SK-N-SH treated with all-trans-retinoic acid at 6 μM for 48 hours (cell line): Measurements from ENCODE around the gene FNIP1.

Experiments used
- ATAC-seq: fragments of 200-7000 bp; cut with Tn5 transposase; 3 replicates; pipeline ENCODE4 v1.9.1; 2020; ENCODE audit warnings: mild to moderate bottlenecking, moderate library complexity
- ARNTL ChIP-seq: fragments of 450-650 bp; formaldehyde crosslinking; IDR thresholded peaks from 2 replicates; pipeline ENCODE4 v1.5.0; 2020; ENCODE audit warnings: low read depth, mild to moderate bottlenecking, moderate library complexity, borderline replicate concordance
- CREB5 ChIP-seq: fragments of 250-450 bp; sonication (Bioruptor Pico); IDR thresholded peaks from 2 replicates; pipeline ENCODE4 v1.5.1; 2020; ENCODE audit warnings: low read depth, mild to moderate bottlenecking, moderate library complexity
- CSDC2 ChIP-seq: fragments of 250-450 bp; sonication (Bioruptor Pico); IDR thresholded peaks from 2 replicates; pipeline ENCODE4 v1.5.0; 2020; ENCODE audit warnings: mild to moderate bottlenecking, moderate library complexity
- CSRNP3 ChIP-seq: fragments of 250-450 bp; sonication (Bioruptor Pico); IDR thresholded peaks from 2 replicates; pipeline ENCODE4 v1.5.1; 2021; ENCODE audit warnings: mild to moderate bottlenecking, moderate library complexity
- ESRRG ChIP-seq: fragments of 250-450 bp; sonication (Bioruptor Pico); IDR thresholded peaks from 2 replicates; pipeline ENCODE4 v1.6.1; 2021; ENCODE audit warnings: mild to moderate bottlenecking
- ISL1 ChIP-seq: fragments of 250-450 bp; sonication (Bioruptor Pico); IDR thresholded peaks from 2 replicates; pipeline ENCODE4 v2.1.2; 2022; ENCODE audit warnings: mild to moderate bottlenecking, moderate library complexity
- OSR1 ChIP-seq: fragments of 250-450 bp; sonication (Bioruptor Pico); IDR thresholded peaks from 2 replicates; pipeline ENCODE4 v1.8.0; 2022; ENCODE audit warnings: moderate library complexity, mild to moderate bottlenecking, inconsistent platforms
- RARB ChIP-seq: fragments of 250-450 bp; sonication (Bioruptor Pico); IDR thresholded peaks from 2 replicates; pipeline ENCODE4 v1.8.0; 2021; ENCODE audit warnings: mild to moderate bottlenecking, moderate library complexity
- SNAI2 ChIP-seq: fragments of 250-450 bp; sonication (Bioruptor Pico); IDR thresholded peaks from 2 replicates; pipeline ENCODE4 v1.5.0; 2020; ENCODE audit warnings: mild to moderate bottlenecking, moderate library complexity
- TCF4 ChIP-seq: fragments of 250-450 bp; sonication (Bioruptor Pico); IDR thresholded peaks from 2 replicates; pipeline ENCODE4 v1.8.0; 2021; ENCODE audit warnings: mild to moderate bottlenecking, moderate library complexity, borderline replicate concordance
- TOX ChIP-seq: fragments of 250-450 bp; sonication (Bioruptor Pico); IDR thresholded peaks from 2 replicates; pipeline ENCODE4 v1.8.0; 2021; ENCODE audit warnings: mild to moderate bottlenecking, moderate library complexity, borderline replicate concordance
- ZC3H10 ChIP-seq: fragments of 250-450 bp; sonication (Bioruptor Pico); IDR thresholded peaks from 2 replicates; pipeline ENCODE4 v1.5.1; 2021; ENCODE audit warnings: mild to moderate bottlenecking, moderate library complexity
- ZFP3 ChIP-seq: fragments of 250-450 bp; sonication (Bioruptor Pico); IDR thresholded peaks from 2 replicates; pipeline ENCODE4 v1.5.0; 2020; ENCODE audit warnings: mild to moderate bottlenecking, moderate library complexity
- ZFP30 ChIP-seq: fragments of 450-650 bp; formaldehyde crosslinking; IDR thresholded peaks from 2 replicates; pipeline ENCODE4 v1.5.0; 2022; ENCODE audit warnings: mild to moderate bottlenecking, moderate library complexity
- ZNF70 ChIP-seq: fragments of 450-650 bp; formaldehyde crosslinking; IDR thresholded peaks from 2 replicates; pipeline ENCODE4 v1.5.0; 2020; ENCODE audit warnings: mild to moderate bottlenecking, moderate library complexity
- ZNF8 ChIP-seq: fragments of 450-650 bp; formaldehyde crosslinking; IDR thresholded peaks from 2 replicates; pipeline ENCODE4 v1.5.0; 2020; ENCODE audit warnings: mild to moderate bottlenecking, moderate library complexity
- TF ChIP-seq, protein P1 (sequence below): fragments of 250-450 bp; sonication (Bioruptor Pico); IDR thresholded peaks from 2 replicates; pipeline ENCODE4 v1.5.0; 2020; ENCODE audit warnings: mild to moderate bottlenecking, moderate library complexity
- TF ChIP-seq, protein P2 (sequence below): fragments of 250-450 bp; sonication (Bioruptor Pico); IDR thresholded peaks from 2 replicates; pipeline ENCODE4 v1.8.0; 2020; ENCODE audit warnings: mild to moderate bottlenecking, moderate library complexity, borderline replicate concordance

FNIP1 gene

GRCh38 chr5:131659290-131659689 is 137.5 kb downstream of the FNIP1 start (continued):
- TF ChIP-seq CREB5: no peak

DNA sequence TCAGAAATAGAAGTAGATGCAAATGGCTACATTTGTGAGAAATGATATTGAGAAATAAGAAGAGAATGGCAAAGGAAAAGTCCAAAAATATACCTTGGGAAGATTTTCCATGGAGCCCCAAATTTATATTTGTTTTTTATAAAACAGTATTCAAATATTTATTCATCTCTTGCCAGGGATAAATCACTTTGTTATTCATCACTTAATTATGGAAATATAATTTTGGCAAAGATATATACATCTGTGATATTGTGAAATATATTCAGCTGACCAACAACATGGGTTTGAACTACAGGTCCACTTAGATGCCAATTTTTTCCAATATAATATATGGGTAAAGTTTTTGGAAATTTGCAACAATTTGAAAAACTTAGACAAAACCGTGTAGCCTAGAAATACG is 142.0 kb downstream of the FNIP1 start:
- TF ChIP-seq ZFP30 (no peak), CSDC2 (CRISPR knock-in tag) (no peak), ZNF70 (CRISPR knock-in tag) (no peak), SNAI2 (CRISPR knock-in tag) (no peak), ESRRG (no peak), TOX (no peak), TCF4 (CRISPR knock-in tag) (no peak), ZC3H10 (CRISPR knock-in tag) (no peak), ISL1 (no peak), CSRNP3 (no peak), ZNF8 (no peak), OSR1 (no peak), CREB5 (no peak)
- TF ChIP-seq, protein P1, sequence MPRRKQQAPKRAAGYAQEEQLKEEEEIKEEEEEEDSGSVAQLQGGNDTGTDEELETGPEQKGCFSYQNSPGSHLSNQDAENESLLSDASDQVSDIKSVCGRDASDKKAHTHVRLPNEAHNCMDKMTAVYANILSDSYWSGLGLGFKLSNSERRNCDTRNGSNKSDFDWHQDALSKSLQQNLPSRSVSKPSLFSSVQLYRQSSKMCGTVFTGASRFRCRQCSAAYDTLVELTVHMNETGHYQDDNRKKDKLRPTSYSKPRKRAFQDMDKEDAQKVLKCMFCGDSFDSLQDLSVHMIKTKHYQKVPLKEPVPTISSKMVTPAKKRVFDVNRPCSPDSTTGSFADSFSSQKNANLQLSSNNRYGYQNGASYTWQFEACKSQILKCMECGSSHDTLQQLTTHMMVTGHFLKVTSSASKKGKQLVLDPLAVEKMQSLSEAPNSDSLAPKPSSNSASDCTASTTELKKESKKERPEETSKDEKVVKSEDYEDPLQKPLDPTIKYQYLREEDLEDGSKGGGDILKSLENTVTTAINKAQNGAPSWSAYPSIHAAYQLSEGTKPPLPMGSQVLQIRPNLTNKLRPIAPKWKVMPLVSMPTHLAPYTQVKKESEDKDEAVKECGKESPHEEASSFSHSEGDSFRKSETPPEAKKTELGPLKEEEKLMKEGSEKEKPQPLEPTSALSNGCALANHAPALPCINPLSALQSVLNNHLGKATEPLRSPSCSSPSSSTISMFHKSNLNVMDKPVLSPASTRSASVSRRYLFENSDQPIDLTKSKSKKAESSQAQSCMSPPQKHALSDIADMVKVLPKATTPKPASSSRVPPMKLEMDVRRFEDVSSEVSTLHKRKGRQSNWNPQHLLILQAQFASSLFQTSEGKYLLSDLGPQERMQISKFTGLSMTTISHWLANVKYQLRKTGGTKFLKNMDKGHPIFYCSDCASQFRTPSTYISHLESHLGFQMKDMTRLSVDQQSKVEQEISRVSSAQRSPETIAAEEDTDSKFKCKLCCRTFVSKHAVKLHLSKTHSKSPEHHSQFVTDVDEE (CRISPR knock-in tag): no peak
- TF ChIP-seq, protein P2, sequence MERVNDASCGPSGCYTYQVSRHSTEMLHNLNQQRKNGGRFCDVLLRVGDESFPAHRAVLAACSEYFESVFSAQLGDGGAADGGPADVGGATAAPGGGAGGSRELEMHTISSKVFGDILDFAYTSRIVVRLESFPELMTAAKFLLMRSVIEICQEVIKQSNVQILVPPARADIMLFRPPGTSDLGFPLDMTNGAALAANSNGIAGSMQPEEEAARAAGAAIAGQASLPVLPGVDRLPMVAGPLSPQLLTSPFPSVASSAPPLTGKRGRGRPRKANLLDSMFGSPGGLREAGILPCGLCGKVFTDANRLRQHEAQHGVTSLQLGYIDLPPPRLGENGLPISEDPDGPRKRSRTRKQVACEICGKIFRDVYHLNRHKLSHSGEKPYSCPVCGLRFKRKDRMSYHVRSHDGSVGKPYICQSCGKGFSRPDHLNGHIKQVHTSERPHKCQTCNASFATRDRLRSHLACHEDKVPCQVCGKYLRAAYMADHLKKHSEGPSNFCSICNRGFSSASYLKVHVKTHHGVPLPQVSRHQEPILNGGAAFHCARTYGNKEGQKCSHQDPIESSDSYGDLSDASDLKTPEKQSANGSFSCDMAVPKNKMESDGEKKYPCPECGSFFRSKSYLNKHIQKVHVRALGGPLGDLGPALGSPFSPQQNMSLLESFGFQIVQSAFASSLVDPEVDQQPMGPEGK (CRISPR knock-in tag): no peak
- no peak for ATAC-seq

GRCh38 chr5:131654309-131654708 is 142.5 kb downstream of the FNIP1 start:
- TF ChIP-seq OSR1 (no peak), TCF4 (CRISPR knock-in tag) (no peak), ZNF70 (CRISPR knock-in tag) (no peak), CREB5 (no peak), ZFP30 (no peak), TOX (no peak), ESRRG (no peak), ARNTL (CRISPR knock-in tag) (no peak)
- ATAC-seq: no peak

GRCh38 chr5:131649161-131649560 is 147.7 kb downstream of the FNIP1 start:
- ATAC-seq: no peak
- TF ChIP-seq TCF4 (CRISPR knock-in tag) (no peak), CREB5 (no peak), ZFP3 (CRISPR knock-in tag) (no peak), RARB (CRISPR knock-in tag) (no peak), SNAI2 (CRISPR knock-in tag) (no peak), ZC3H10 (CRISPR knock-in tag) (no peak), TOX (no peak), ZNF8 (no peak), ZFP30 (no peak)
